ENCODE results near the gene RLIM.

GRCh38 chrX:74606342-74606741 lies 8.1 kb downstream of the RLIM start:
- TF ChIP-seq, protein P1, sequence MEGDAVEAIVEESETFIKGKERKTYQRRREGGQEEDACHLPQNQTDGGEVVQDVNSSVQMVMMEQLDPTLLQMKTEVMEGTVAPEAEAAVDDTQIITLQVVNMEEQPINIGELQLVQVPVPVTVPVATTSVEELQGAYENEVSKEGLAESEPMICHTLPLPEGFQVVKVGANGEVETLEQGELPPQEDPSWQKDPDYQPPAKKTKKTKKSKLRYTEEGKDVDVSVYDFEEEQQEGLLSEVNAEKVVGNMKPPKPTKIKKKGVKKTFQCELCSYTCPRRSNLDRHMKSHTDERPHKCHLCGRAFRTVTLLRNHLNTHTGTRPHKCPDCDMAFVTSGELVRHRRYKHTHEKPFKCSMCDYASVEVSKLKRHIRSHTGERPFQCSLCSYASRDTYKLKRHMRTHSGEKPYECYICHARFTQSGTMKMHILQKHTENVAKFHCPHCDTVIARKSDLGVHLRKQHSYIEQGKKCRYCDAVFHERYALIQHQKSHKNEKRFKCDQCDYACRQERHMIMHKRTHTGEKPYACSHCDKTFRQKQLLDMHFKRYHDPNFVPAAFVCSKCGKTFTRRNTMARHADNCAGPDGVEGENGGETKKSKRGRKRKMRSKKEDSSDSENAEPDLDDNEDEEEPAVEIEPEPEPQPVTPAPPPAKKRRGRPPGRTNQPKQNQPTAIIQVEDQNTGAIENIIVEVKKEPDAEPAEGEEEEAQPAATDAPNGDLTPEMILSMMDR (IDR thresholded peaks at IDR 0.05) = no peak
- TF ChIP-seq EZH2 (IDR thresholded peaks at IDR 0.05) = no peak
- TF ChIP-seq EZH2phosphoT487 (IDR thresholded peaks at IDR 0.05) = no peak
